ENCODE results near the gene UBE2Q2.

UBE2Q2 gene

GRCh38 chr15:75928680-75929608, 85.7 kb downstream of the UBE2Q2 start:
- no peak for DNase-seq

- DNase-seq: no peak
These were observed 86.7 kb downstream of the UBE2Q2 start for GRCh38 chr15:75929799-75930565.

GRCh38 chr15:75930866-75931265, 87.6 kb downstream of the UBE2Q2 start:
- no peak for DNase-seq

GRCh38 chr15:75942464-75942863, 99.2 kb downstream of the UBE2Q2 start:
- DNase-seq: no peak

GRCh38 chr15:75943246-75943645, 100.0 kb downstream of the UBE2Q2 start:
- no peak for DNase-seq

- DNase-seq: no peak
These were observed 100.5 kb downstream of the UBE2Q2 start for GRCh38 chr15:75943713-75944215.

- DNase-seq: no peak
These were observed 102.7 kb downstream of the UBE2Q2 start for GRCh38 chr15:75945953-75946352.

- DNase-seq: no peak
These were observed 103.8 kb downstream of the UBE2Q2 start for GRCh38 chr15:75947092-75947491.

- no peak for DNase-seq
These were observed 105.6 kb downstream of the UBE2Q2 start for GRCh38 chr15:75948761-75949296.

All from CD4-positive, alpha-beta T cell treated with Interleukin-1 beta for 1 hour (primary cell).